PC-3 (cell line): ENCODE measurements around the gene LIPC. TPM values are rescaled to one million over a fixed set of nuclear protein-coding genes. Genes with fewer than 3 reads are reported as not detected.

Experiments
- ATAC-seq: fragments of 200-7000 bp; cut with Tn5 transposase; 2 replicates; pipeline ENCODE4 v1.9.1; 2020; ENCODE audit warnings: mild to moderate bottlenecking, moderate library complexity
- BruUV-seq: library from RNA; stranded (reverse); fragments of 400-500 nt; replicated peaks from 2 replicates; lab custom pipeline; 2021; lab: Mats Ljungman, UMichigan
- CTCF ChIA-PET: fragments of 300-600 bp; sonication (Branson Sonifier 250); formaldehyde crosslinking; loops from one replicate; lab custom pipeline; 2022; ENCODE audit warnings: antibody characterized with exemption; lab: Charles Lee
- POLR2A ChIA-PET: fragments of 300-600 bp; sonication (Branson Sonifier 250); formaldehyde crosslinking; loops from one replicate; lab custom pipeline; 2022; ENCODE audit warnings: antibody characterized with exemption; ENCODE audit not compliant: unreplicated experiment; lab: Charles Lee
- DNase-seq: peaks from one replicate; pipeline ENCODE4 v3.0.0-alpha.2; 2015
- H2AFZ ChIP-seq: fragments of 300-600 bp; sonication (generic); 2 replicates; pipeline ENCODE4 v1.6.0; 2016; ENCODE audit warnings: antibody characterized with exemption, low read length
- H3F3A ChIP-seq: fragments of 300-600 bp; sonication (generic); one replicate; pipeline ENCODE4 v1.6.0; 2017; ENCODE audit warnings: antibody characterized with exemption, low read length, control low read depth, mild to moderate bottlenecking; ENCODE audit not compliant: unreplicated experiment
- H3K27ac ChIP-seq: fragments of 300-600 bp; sonication (generic); 2 replicates; pipeline ENCODE4 v1.5.1; 2016; ENCODE audit warnings: mild to moderate bottlenecking, low read length
- H3K27me3 ChIP-seq: fragments of 300-600 bp; sonication (generic); 2 replicates; pipeline ENCODE4 v1.6.1; 2016; ENCODE audit warnings: low read length, mixed read lengths
- H3K36me3 ChIP-seq: fragments of 300-600 bp; sonication (generic); 2 replicates; pipeline ENCODE4 v1.6.1; 2016; ENCODE audit warnings: low read depth, mixed run types, low read length, mixed read lengths
- H3K4me1 ChIP-seq: fragments of 300-600 bp; sonication (generic); 2 replicates; pipeline ENCODE4 v1.5.1; 2016; ENCODE audit warnings: low read length; ENCODE audit not compliant: insufficient read depth
- H3K4me2 ChIP-seq: fragments of 300-600 bp; sonication (generic); 2 replicates; pipeline ENCODE4 v1.6.0; 2016; ENCODE audit warnings: low read length
- H3K4me3 ChIP-seq: fragments of 300-600 bp; sonication (generic); 2 replicates; pipeline ENCODE4 v1.5.1; 2016; ENCODE audit warnings: mild to moderate bottlenecking, low read length, mixed read lengths
- H3K79me2 ChIP-seq: fragments of 300-600 bp; sonication (generic); 2 replicates; pipeline ENCODE4 v1.6.1; 2017; ENCODE audit warnings: low read length, mixed read lengths
- H3K9ac ChIP-seq: fragments of 300-600 bp; sonication (generic); 2 replicates; pipeline ENCODE4 v1.6.0; 2016; ENCODE audit warnings: mild to moderate bottlenecking, low read length
- H3K9me2 ChIP-seq: fragments of 300-600 bp; sonication (generic); replicated peaks from 2 replicates; pipeline ENCODE4 v1.6.1; 2016; ENCODE audit warnings: mixed run types, low read length, mixed read lengths
- H3K9me3 ChIP-seq: fragments of 300-600 bp; sonication (generic); 2 replicates; pipeline ENCODE4 v1.6.1; 2016; ENCODE audit warnings: low read length, mixed read lengths
- H4K20me1 ChIP-seq: fragments of 300-600 bp; sonication (generic); 2 replicates; pipeline ENCODE4 v1.6.1; 2016; ENCODE audit warnings: low read length, mixed read lengths
- EZH2 ChIP-seq: fragments of 300-600 bp; sonication (generic); IDR thresholded peaks from one replicate; pipeline ENCODE4 v1.6.1; 2017; ENCODE audit warnings: antibody characterized with exemption, mild to moderate bottlenecking, low read length; ENCODE audit not compliant: unreplicated experiment
- EZH2phosphoT487 ChIP-seq: fragments of 300-600 bp; sonication (generic); IDR thresholded peaks from 2 replicates; pipeline ENCODE4 v1.6.1; 2018; ENCODE audit warnings: mild to moderate bottlenecking, antibody characterized with exemption, low read length, borderline replicate concordance
- intact Hi-C: fragments of 100-400 bp; cut with micrococcal nuclease; formaldehyde crosslinking; loops from 2 replicates; pipeline ENCODE4 v1.9.0; 2023
- total RNA-seq: library from RNA; depleted of rRNA; stranded (reverse); fragments of >200 nt; gene quantifications from 2 replicates; pipeline ENCODE4 v1.2.3, GENCODE V29; 2014
- TF ChIP-seq, protein P1 (sequence below): fragments of 300-600 bp; sonication (generic); conservative IDR thresholded peaks from 2 replicates; pipeline ENCODE4 v1.5.1; 2017; ENCODE audit warnings: antibody characterized with exemption, low read depth, mild to moderate bottlenecking, low read length

LIPC gene
- total RNA-seq, 1 experiment from 2014 or later, result not detected

DNA sequence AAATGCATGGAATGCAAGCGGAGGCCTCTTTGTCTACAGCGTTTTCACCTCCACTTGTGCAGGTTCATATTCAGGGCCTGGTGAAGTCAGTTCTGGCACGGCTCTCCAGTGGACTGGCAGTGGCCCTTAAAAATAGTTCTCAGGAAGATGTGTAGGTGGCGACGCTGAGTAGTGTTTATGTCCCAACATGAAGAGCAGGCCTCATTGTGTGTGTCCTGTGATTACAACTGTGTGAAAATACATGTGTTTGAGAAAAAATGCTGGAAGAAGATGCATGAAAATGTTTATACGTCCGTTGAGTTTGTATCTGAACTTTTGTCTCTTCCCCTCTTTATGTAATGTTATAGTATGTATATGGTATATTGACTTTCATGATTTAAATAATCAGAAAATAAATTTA is 7.2 kb downstream of the LIPC start:
- H3K9me2 ChIP-seq, result no peaks in the 10 kb centered on the region
- peak overlapping the region; percentile 99 for H3K27ac ChIP-seq
- no peak overlapping the region for H2AFZ ChIP-seq
- ChIA-PET POLR2A (no interaction called here), CTCF (no interaction called here)
- H3K4me2 ChIP-seq, result no peak overlapping the region
- peaks cover 38% of the 10 kb centered on the region for H3K4me1 ChIP-seq
- no TSS peak for BruUV-seq
- H3K27me3 ChIP-seq, result no peaks in the 10 kb centered on the region
- H3K9me3 ChIP-seq, result no peaks in the 10 kb centered on the region
- H3K36me3 ChIP-seq, result no peaks in the 10 kb centered on the region
- peak; percentile 50; the same call in 1 of the 2 replicates for ATAC-seq
- intact Hi-C loops, result no loop called here
- no peak overlapping the region for H3K9ac ChIP-seq
- DNase-seq, result peak; percentile 61
- H4K20me1 ChIP-seq, result no peaks in the 10 kb centered on the region
- TF ChIP-seq, protein P1, sequence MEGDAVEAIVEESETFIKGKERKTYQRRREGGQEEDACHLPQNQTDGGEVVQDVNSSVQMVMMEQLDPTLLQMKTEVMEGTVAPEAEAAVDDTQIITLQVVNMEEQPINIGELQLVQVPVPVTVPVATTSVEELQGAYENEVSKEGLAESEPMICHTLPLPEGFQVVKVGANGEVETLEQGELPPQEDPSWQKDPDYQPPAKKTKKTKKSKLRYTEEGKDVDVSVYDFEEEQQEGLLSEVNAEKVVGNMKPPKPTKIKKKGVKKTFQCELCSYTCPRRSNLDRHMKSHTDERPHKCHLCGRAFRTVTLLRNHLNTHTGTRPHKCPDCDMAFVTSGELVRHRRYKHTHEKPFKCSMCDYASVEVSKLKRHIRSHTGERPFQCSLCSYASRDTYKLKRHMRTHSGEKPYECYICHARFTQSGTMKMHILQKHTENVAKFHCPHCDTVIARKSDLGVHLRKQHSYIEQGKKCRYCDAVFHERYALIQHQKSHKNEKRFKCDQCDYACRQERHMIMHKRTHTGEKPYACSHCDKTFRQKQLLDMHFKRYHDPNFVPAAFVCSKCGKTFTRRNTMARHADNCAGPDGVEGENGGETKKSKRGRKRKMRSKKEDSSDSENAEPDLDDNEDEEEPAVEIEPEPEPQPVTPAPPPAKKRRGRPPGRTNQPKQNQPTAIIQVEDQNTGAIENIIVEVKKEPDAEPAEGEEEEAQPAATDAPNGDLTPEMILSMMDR, result peak; percentile 61
- TF ChIP-seq EZH2phosphoT487, result no peak
- no peak for TF ChIP-seq EZH2
- no peak overlapping the region for H3K4me3 ChIP-seq
- no peaks in the 10 kb centered on the region for H3K79me2 ChIP-seq
- H3F3A ChIP-seq, result peaks cover 9% of the 10 kb centered on the region

DNA sequence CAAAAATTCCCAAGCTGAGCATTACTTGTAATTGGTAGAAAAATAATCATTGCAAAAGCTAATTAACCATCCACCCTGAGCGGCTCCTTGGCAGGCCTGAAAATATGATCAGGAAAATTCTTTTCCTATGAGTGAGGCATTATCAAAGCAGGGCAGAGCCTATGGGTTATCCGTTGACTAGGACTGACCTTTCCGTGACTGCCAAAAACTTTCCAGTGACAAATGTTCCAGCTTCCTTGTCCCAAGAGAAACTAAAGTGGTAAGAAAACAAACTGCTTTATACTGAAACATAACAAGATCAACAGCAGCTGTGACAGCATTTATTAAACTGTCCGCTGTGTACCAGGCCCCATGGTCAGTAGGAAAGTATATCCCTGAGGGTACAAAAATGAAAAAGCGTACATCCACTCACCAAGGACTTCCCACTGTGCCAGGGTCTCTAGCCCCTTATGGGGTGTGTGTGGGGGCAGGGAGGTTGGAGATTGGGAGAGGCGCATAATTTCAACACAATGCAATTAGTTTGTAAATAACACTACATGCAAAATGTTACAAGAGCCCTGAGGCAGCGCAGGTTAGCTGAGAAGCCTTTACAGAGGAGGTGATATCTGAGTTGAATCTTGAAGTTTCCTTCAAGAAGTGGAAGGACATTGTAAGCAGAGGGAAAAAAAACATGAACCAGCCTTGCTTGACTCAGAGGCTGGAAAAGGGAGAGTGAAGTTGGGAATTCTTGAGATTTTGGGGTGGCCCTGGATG is 8.5 kb downstream of the LIPC start:
- Histone ChIP-seq H3K4me1 (peaks cover 38% of the 10 kb centered on the region), H3K4me3 (no peak overlapping the region), H3K79me2 (no peaks in the 10 kb centered on the region), H3K27ac (peak overlapping the region; percentile 99), H3K9ac (peak overlapping the region; percentile 87), H3F3A (peaks cover 9% of the 10 kb centered on the region), H4K20me1 (no peaks in the 10 kb centered on the region), H3K9me3 (no peaks in the 10 kb centered on the region), H3K9me2 (no peaks in the 10 kb centered on the region), H3K36me3 (no peaks in the 10 kb centered on the region), H3K27me3 (no peaks in the 10 kb centered on the region), H2AFZ (peak overlapping the region; percentile 44; the same call in 1 of the 2 replicates), H3K4me2 (peak overlapping the region; percentile 73)
- intact Hi-C loops, result no loop called here
- ATAC-seq (peak; percentile 44; the same call in 1 of the 2 replicates), DNase-seq (peak; percentile 56)
- BruUV-seq, result no TSS peak
- no peak for TF ChIP-seq EZH2
- TF ChIP-seq, protein P1, result no peak
- TF ChIP-seq EZH2phosphoT487, result no peak
- POLR2A ChIA-PET, result interaction anchor here (0.5 to 0.6 kb wide), 2 partner anchors 13 to 168 kb away, joined by 5 to 7 read pairs; no protein-coding TSS in a partner anchor
- CTCF ChIA-PET, result no interaction called here

DNA sequence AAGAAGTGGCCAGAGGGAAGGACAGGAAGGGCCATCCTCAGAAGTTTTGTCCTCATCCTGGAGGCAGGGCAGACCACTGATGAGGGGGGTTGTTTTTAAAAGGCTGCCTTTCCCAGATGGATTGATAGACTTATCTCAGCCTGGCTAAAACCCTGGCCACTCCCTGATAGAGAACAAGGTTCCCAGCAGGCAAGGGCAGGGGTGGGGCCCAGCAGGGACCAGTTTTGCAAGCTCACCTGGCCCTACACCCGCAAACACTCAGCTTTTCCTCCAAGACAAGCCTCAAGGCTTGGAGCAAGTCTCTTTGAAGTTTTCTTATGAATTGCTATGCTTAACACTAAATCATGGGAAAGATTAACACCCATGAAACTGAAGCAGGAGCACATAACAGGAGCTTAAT is 9.1 kb downstream of the LIPC start:
- H3F3A ChIP-seq, result peaks cover 9% of the 10 kb centered on the region
- H3K4me2 ChIP-seq, result peak overlapping the region; percentile 73
- H2AFZ ChIP-seq, result no peak overlapping the region
- DNase-seq (peak; percentile 72), ATAC-seq (peak; percentile 53)
- H4K20me1 ChIP-seq, result no peaks in the 10 kb centered on the region
- no peaks in the 10 kb centered on the region for H3K27me3 ChIP-seq
- no peaks in the 10 kb centered on the region for H3K79me2 ChIP-seq
- ChIA-PET POLR2A (no interaction called here), CTCF (interaction anchor here (0.7 kb wide), 1 partner anchor 20 kb away, joined by 3 read pairs; no protein-coding TSS in a partner anchor)
- H3K9ac ChIP-seq, result peak overlapping the region; percentile 87
- no peaks in the 10 kb centered on the region for H3K36me3 ChIP-seq
- H3K9me2 ChIP-seq, result no peaks in the 10 kb centered on the region
- intact Hi-C loops, result no loop called here
- TF ChIP-seq EZH2, result no peak
- TF ChIP-seq EZH2phosphoT487, result no peak
- TF ChIP-seq, protein P1, result no peak
- H3K4me3 ChIP-seq, result no peak overlapping the region
- H3K9me3 ChIP-seq, result no peaks in the 10 kb centered on the region
- peaks cover 38% of the 10 kb centered on the region for H3K4me1 ChIP-seq
- BruUV-seq, result no TSS peak
- peak overlapping the region; percentile 99 for H3K27ac ChIP-seq
